Osteocyte (in vitro differentiated cells): ENCODE data around the gene CEMIP. TPM values are rescaled to one million over a fixed set of nuclear protein-coding genes. Genes with fewer than 3 reads are reported as not detected.
A peak's percentile ranks its signal among the peaks of the same experiment; 100 is the strongest.

Source experiments
- DNase-seq: peaks from one replicate; pipeline ENCODE4 v3.0.0; 2021; ENCODE audit warnings: mixed read lengths; ENCODE audit not compliant: unreplicated experiment; ENCODE audit errors: extremely low spot score
- H3K27ac Mint-ChIP-seq: one replicate; pipeline ENCODE4 v1.8.0; 2021; ENCODE audit warnings: mild to moderate bottlenecking, mixed read lengths; ENCODE audit not compliant: unreplicated experiment
- H3K27me3 Mint-ChIP-seq: one replicate; pipeline ENCODE4 v1.8.0; 2021; ENCODE audit warnings: mixed read lengths; ENCODE audit not compliant: unreplicated experiment
- H3K36me3 Mint-ChIP-seq: one replicate; pipeline ENCODE4 v1.8.0; 2021; ENCODE audit warnings: mixed read lengths; ENCODE audit not compliant: unreplicated experiment
- H3K4me1 Mint-ChIP-seq: one replicate; pipeline ENCODE4 v1.8.0; 2021; ENCODE audit warnings: mixed read lengths; ENCODE audit not compliant: unreplicated experiment
- H3K4me3 Mint-ChIP-seq: one replicate; pipeline ENCODE4 v1.8.0; 2021; ENCODE audit warnings: mild to moderate bottlenecking, moderate library complexity, mixed read lengths; ENCODE audit not compliant: unreplicated experiment
- H3K9me3 Mint-ChIP-seq: one replicate; pipeline ENCODE4 v1.8.0; 2021; ENCODE audit warnings: mixed read lengths; ENCODE audit not compliant: unreplicated experiment
- total RNA-seq: library from RNA; stranded (reverse); gene quantifications from 2 replicates; pipeline ENCODE4 v1.2.1, GENCODE V29; 2021
- TF ChIP-seq, protein P1 (sequence below): fragments of 200-600 bp; sonication (generic); IDR thresholded peaks from 2 replicates; pipeline ENCODE4 v1.5.0; 2021; ENCODE audit warnings: antibody characterized with exemption, mild to moderate bottlenecking, moderate library complexity

CEMIP gene
- total RNA-seq, 1 donor from 2014 or later, result 445 TPM

DNA sequence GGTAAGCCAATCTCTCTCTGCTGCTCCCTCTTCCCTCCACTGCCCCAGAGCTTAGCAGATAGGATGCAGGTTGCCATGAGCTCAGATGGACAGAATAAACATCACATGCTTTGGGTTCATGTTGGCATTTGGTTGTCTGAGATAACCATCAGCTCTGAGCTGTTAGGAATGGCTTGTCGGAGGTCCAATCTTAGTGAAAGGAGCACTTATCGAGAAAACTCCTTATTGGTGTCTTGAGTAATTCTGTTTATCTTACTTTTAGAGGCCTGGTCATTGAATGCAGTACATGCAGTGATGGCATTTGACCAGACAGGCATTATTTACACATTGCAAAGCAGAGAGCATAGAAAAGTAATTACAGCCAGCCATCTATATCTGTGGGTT lies 99.7 kb downstream of the CEMIP start:
- DNase-seq, result no peak
- no peak overlapping the region for H3K4me3 Mint-ChIP-seq
- H3K36me3 Mint-ChIP-seq, result peaks cover 93% of the 10 kb centered on the region
- no peak overlapping the region for H3K27ac Mint-ChIP-seq
- H3K9me3 Mint-ChIP-seq, result no peaks in the 10 kb centered on the region
- TF ChIP-seq, protein P1, sequence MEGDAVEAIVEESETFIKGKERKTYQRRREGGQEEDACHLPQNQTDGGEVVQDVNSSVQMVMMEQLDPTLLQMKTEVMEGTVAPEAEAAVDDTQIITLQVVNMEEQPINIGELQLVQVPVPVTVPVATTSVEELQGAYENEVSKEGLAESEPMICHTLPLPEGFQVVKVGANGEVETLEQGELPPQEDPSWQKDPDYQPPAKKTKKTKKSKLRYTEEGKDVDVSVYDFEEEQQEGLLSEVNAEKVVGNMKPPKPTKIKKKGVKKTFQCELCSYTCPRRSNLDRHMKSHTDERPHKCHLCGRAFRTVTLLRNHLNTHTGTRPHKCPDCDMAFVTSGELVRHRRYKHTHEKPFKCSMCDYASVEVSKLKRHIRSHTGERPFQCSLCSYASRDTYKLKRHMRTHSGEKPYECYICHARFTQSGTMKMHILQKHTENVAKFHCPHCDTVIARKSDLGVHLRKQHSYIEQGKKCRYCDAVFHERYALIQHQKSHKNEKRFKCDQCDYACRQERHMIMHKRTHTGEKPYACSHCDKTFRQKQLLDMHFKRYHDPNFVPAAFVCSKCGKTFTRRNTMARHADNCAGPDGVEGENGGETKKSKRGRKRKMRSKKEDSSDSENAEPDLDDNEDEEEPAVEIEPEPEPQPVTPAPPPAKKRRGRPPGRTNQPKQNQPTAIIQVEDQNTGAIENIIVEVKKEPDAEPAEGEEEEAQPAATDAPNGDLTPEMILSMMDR, result no peak
- peaks cover 3% of the 10 kb centered on the region for H3K4me1 Mint-ChIP-seq
- H3K27me3 Mint-ChIP-seq, result no peaks in the 10 kb centered on the region

DNA sequence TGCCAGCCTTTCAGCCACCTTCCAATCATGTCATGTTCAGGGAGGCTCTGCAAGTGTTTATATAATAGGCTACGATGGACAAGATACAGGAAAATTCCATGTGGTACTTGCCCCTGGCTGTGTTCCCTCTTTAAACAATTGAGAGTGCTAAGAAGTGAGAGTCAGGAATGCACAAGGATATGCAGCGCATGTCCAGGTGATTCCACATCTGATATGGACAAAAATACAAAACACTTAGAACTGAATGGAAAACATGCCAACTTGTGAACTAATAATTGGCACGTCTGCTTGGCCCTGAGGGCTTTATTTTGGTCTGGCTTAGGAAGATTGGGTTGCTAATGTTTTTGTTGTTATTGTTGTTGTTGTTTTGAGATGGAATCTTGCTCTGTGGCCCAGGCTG lies 100.9 kb downstream of the CEMIP start:
- H3K4me1 Mint-ChIP-seq, result peaks cover 3% of the 10 kb centered on the region
- peaks cover 94% of the 10 kb centered on the region for H3K36me3 Mint-ChIP-seq
- DNase-seq, result no peak
- H3K4me3 Mint-ChIP-seq, result no peak overlapping the region
- TF ChIP-seq, protein P1, result no peak
- no peaks in the 10 kb centered on the region for H3K27me3 Mint-ChIP-seq
- H3K27ac Mint-ChIP-seq, result peak overlapping the region; percentile 31
- no peaks in the 10 kb centered on the region for H3K9me3 Mint-ChIP-seq

DNA sequence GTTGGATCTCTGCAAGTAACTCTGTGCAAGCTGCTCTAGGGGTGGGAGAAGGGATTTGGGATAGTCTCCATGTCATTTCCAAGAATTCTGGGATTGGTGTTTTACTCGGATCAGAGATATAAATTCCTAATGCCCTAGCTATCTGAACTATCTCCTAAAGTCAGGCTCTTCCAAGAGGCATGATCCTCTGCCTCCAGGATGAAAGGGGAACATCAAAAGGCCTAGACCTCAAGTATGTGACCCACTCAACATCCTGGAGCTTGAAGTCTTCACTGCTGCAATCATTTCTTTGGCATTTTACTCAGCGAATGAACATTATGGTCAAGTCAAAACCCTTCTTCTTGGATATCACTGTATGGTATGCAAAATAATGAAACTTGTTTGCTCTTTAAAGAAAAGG lies 104.5 kb downstream of the CEMIP start:
- Mint-ChIP-seq H3K4me1 (peaks cover 8% of the 10 kb centered on the region), H3K27me3 (no peaks in the 10 kb centered on the region), H3K36me3 (peaks cover 92% of the 10 kb centered on the region), H3K27ac (peak overlapping the region; percentile 37), H3K4me3 (no peak overlapping the region), H3K9me3 (no peaks in the 10 kb centered on the region)
- no peak for DNase-seq
- TF ChIP-seq, protein P1, result no peak

DNA sequence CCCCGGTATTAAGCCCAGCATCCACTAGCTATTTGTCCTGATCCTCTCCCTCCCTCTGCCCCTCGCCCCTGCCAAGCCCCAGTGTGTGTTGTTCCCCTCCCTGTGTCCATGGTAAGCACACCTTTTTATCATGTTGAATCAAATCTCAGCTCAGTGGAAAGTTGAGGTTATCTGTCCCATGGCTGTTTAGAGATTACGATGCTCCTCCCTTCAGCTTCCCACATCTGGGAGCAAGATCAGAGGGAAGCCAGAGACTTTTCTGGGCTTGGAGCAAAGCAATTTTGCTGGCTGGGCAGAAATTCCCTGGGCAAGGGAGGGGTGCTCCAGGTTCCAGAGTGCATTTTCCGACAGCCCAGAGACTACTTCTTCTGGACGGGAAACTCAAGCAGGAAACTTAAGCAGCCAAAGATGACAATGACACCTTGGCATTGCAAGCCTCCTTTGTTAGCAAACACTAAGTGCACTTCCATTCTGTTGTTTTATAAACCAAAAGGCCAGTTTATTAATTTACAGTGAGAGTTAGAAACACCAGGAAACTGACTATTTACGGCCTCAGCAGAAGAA lies 105.9 kb downstream of the CEMIP start:
- Mint-ChIP-seq H3K4me1 (peaks cover 11% of the 10 kb centered on the region), H3K9me3 (no peaks in the 10 kb centered on the region), H3K36me3 (peaks cover 90% of the 10 kb centered on the region), H3K27me3 (no peaks in the 10 kb centered on the region), H3K4me3 (no peak overlapping the region), H3K27ac (peak overlapping the region; percentile 34)
- TF ChIP-seq, protein P1, result no peak
- no peak for DNase-seq

DNA sequence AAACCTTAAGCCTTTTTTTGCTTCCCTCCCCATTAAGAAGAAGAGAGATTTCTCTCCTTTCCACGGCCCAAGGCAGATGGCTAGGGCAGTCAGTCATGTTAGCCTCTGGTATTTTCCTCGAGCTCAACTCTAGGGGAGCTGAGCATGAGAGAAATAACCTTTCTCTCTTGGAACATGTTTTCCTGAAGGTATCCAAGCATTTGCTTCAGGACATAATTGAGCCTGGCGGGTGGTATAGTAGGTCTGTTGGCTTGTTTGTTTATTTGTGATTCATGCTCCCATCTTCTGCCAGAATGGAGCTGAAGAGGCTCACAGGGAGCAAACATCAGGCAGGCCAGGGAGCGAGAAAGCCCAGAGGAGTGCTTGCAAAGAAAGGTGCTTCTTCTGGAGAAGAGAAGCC lies 108.0 kb downstream of the CEMIP start:
- peaks cover 25% of the 10 kb centered on the region for H3K4me1 Mint-ChIP-seq
- H3K9me3 Mint-ChIP-seq, result no peaks in the 10 kb centered on the region
- H3K36me3 Mint-ChIP-seq, result peaks cover 91% of the 10 kb centered on the region
- H3K27ac Mint-ChIP-seq, result peak overlapping the region; percentile 47
- DNase-seq, result no peak
- TF ChIP-seq, protein P1, result no peak
- H3K27me3 Mint-ChIP-seq, result no peaks in the 10 kb centered on the region
- no peak overlapping the region for H3K4me3 Mint-ChIP-seq
